MCF 10A (cell line): ENCODE measurements around the gene FHL2. TPM values are rescaled to one million over a fixed set of nuclear protein-coding genes. Genes with fewer than 3 reads are reported as not detected.

Source experiments
- BruUV-seq: library from RNA; stranded (reverse); fragments of 400-500 nt; replicated peaks from 2 replicates; lab custom pipeline; 2021; lab: Mats Ljungman, UMichigan
- CTCF ChIA-PET: fragments of 300-600 bp; sonication (Branson Sonifier 250); formaldehyde crosslinking; extraction: SDS; loops from one replicate; lab custom pipeline; 2021; ENCODE audit warnings: antibody characterized with exemption, inconsistent platforms; lab: Yijun Ruan, JAX
- POLR2A ChIA-PET: fragments of 300-600, 350-650 bp; sonication (Branson Sonifier 250); formaldehyde crosslinking; extraction: SDS; loops from one replicate; lab custom pipeline; 2020; ENCODE audit warnings: antibody characterized with exemption, inconsistent platforms; lab: Yijun Ruan, JAX
- DNase-seq: peaks from one replicate; pipeline ENCODE4 v3.0.0-alpha.2; 2018; ENCODE audit not compliant: unreplicated experiment
- H3K27ac Mint-ChIP-seq: one replicate; pipeline ENCODE4 v1.8.0; 2022; ENCODE audit warnings: mild to moderate bottlenecking, low read depth, mixed read lengths; ENCODE audit not compliant: unreplicated experiment
- H3K27me3 Mint-ChIP-seq: one replicate; pipeline ENCODE4 v1.8.0; 2022; ENCODE audit warnings: mixed read lengths; ENCODE audit not compliant: insufficient read depth, unreplicated experiment
- H3K36me3 Mint-ChIP-seq: one replicate; pipeline ENCODE4 v1.8.0; 2022; ENCODE audit warnings: mild to moderate bottlenecking, moderate library complexity, mixed read lengths; ENCODE audit not compliant: insufficient read depth, unreplicated experiment
- H3K4me1 Mint-ChIP-seq: one replicate; pipeline ENCODE4 v1.8.0; 2022; ENCODE audit warnings: mixed read lengths; ENCODE audit not compliant: insufficient read depth, unreplicated experiment
- H3K4me3 Mint-ChIP-seq: one replicate; pipeline ENCODE4 v1.8.0; 2022; ENCODE audit warnings: mild to moderate bottlenecking, moderate library complexity, mixed read lengths; ENCODE audit not compliant: unreplicated experiment
- H3K9me3 Mint-ChIP-seq: one replicate; pipeline ENCODE4 v1.8.0; 2022; ENCODE audit warnings: mixed read lengths; ENCODE audit not compliant: unreplicated experiment
- intact Hi-C: fragments of 100-400 bp; cut with micrococcal nuclease; formaldehyde crosslinking; loops from 2 replicates; pipeline ENCODE4 v1.14.1; 2022
- total RNA-seq: library from RNA; stranded (reverse); gene quantifications from 2 replicates; pipeline ENCODE4 v1.2.3, GENCODE V29; 2022
- TF ChIP-seq, protein P1 (sequence below): fragments of 200-600 bp; IDR thresholded peaks from one replicate; pipeline ENCODE4 v1.8.0; 2022; ENCODE audit warnings: antibody characterized with exemption, mild to moderate bottlenecking; ENCODE audit not compliant: unreplicated experiment

The FHL2 gene
- total RNA-seq, 1 experiment from 2014 or later, result 93.2 TPM

DNA sequence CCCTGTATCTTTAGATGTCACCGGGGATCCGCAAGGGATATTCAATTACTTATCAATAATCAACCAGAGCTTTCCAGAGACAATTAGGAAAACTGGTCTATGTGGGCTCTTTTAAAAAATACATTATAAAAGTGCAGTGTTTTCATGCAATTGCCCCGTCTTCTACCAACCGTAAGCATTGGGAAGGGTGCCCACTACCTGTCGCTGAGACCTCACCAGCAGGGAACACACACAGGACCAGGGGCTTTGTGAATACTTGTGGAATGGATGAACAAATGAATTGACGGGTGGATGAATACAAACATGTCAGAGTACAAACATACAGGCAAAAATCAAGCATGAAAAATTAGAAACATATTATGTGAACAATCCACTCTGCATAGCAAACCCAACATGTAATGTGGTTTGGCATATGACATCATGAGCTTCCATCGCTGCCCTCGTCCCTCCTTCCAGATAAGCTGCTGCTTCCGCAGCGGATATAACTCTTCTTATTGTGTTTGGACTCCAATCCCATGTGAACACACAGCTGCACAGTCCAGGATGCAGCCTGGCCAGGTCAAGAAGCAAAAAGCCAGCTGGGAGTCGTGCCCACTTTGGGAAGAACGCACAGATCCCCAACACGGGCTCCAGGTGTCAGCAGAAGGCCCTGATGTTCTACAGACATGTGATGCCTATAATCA lies 5.3 kb downstream of the FHL2 start:
- intact Hi-C loops, result no loop called here
- no peak overlapping the region for H3K27ac Mint-ChIP-seq
- DNase-seq, result no peak
- no peak overlapping the region for H3K4me3 Mint-ChIP-seq
- H3K9me3 Mint-ChIP-seq, result no peaks in the 10 kb centered on the region
- peaks cover 48% of the 10 kb centered on the region for H3K36me3 Mint-ChIP-seq
- ChIA-PET POLR2A (interaction anchor here (1.2 to 8.4 kb wide), 2 partner anchors 17 to 24 kb away, joined by 4 to 119 read pairs; no protein-coding TSS in a partner anchor), CTCF (interaction anchor here (0.5 to 3.1 kb wide), 5 partner anchors 11 to 150 kb away, joined by 3 to 14 read pairs (median 9); no protein-coding TSS in a partner anchor)
- no TSS peak for BruUV-seq
- TF ChIP-seq, protein P1, sequence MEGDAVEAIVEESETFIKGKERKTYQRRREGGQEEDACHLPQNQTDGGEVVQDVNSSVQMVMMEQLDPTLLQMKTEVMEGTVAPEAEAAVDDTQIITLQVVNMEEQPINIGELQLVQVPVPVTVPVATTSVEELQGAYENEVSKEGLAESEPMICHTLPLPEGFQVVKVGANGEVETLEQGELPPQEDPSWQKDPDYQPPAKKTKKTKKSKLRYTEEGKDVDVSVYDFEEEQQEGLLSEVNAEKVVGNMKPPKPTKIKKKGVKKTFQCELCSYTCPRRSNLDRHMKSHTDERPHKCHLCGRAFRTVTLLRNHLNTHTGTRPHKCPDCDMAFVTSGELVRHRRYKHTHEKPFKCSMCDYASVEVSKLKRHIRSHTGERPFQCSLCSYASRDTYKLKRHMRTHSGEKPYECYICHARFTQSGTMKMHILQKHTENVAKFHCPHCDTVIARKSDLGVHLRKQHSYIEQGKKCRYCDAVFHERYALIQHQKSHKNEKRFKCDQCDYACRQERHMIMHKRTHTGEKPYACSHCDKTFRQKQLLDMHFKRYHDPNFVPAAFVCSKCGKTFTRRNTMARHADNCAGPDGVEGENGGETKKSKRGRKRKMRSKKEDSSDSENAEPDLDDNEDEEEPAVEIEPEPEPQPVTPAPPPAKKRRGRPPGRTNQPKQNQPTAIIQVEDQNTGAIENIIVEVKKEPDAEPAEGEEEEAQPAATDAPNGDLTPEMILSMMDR, result no peak
- no peaks in the 10 kb centered on the region for H3K27me3 Mint-ChIP-seq
- H3K4me1 Mint-ChIP-seq, result peaks cover 49% of the 10 kb centered on the region

DNA sequence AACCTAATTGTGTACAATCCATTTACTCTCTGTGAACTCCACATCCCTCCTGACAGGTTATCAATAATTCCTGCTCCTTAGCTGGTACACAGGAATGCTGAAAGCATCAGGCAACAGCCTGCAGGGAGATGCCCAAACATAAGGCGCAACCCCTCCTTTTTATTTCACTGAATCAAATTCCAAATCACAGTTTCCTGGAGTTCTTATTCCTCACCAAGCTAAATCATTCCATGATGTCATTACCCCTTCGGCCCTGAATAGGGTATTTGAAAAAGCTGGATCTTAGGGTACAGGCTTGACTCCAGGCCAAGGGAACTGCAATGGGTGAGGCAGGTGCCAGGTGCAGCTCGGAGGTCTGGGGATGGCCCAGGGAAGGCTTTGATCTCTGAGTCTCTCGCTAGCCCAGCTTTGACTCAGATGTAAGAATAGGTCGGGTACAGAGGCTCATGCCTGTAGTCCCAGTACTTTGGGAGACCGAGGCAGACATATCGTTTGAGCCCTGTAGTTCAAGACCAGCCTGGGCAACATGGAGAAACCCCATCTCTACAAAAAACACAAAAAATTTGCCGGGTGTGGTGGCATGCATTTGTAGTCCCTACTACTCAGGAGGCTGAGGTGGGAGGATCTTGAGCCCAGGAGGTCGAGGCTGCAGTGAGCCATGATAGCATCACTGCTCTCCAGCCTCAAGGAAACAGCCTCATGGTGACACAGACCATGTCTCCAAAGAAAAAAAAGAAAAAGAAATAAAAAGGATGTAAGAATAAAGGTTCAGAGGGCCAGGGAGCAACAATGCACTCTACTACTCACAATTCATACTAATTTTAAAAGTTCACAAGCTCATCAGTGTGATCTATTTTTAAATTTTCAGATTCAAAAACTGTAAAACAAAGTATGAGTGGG lies 6.8 kb downstream of the FHL2 start:
- Mint-ChIP-seq H3K36me3 (peaks cover 55% of the 10 kb centered on the region), H3K9me3 (peaks cover 6% of the 10 kb centered on the region), H3K27ac (peak overlapping the region; percentile 72), H3K27me3 (no peaks in the 10 kb centered on the region), H3K4me1 (peaks cover 52% of the 10 kb centered on the region), H3K4me3 (no peak overlapping the region)
- CTCF ChIA-PET, result interaction anchor here (0.6 to 2.5 kb wide), 4 partner anchors 8 to 142 kb away, joined by 3 to 9 read pairs (median 3); no protein-coding TSS in a partner anchor
- no peak for DNase-seq
- no TSS peak for BruUV-seq
- POLR2A ChIA-PET, result no interaction called here
- intact Hi-C loops, result no loop called here
- TF ChIP-seq, protein P1, result no peak

DNA sequence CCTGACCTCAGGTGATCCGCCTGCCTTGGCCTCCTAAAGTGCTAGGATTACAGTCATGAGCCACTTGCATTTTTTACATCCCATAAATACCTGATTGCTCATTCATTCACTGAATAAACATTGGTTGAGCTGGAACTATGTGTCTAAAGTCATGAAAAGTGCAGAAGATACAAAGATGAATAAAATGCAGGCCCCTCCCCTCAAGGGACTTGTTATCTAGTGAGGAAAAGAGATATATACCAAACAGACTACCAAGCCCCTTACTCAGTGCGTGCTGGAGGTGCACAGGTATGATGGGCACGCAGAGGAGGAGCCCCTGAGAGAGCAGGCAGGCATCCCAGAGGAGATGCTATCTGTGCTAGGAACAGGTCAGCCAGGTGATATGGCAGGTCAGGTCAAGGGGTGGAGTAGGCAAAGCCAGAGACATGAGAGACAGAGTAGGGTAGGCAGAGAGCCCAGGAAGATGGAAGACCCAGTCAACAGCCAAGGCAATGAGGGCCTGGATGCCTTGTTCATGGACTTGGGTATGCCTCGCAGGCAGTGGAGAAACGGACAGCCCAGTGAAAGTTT lies 7.7 kb downstream of the FHL2 start:
- ChIA-PET POLR2A (no interaction called here), CTCF (interaction anchor here (0.6 to 2.5 kb wide), 5 partner anchors 9 to 143 kb away, joined by 3 to 9 read pairs (median 3); no protein-coding TSS in a partner anchor)
- TF ChIP-seq, protein P1, result no peak
- Mint-ChIP-seq H3K27ac (peak overlapping the region; percentile 35), H3K27me3 (no peaks in the 10 kb centered on the region), H3K36me3 (peaks cover 61% of the 10 kb centered on the region), H3K9me3 (peaks cover 6% of the 10 kb centered on the region), H3K4me1 (peaks cover 48% of the 10 kb centered on the region), H3K4me3 (peak overlapping the region; percentile 16)
- no TSS peak for BruUV-seq
- intact Hi-C loops, result no loop called here
- no peak for DNase-seq
